NCI-H1092 treated with DMSO at 0.1 percent for 48 hours (cell line): Measurements from ENCODE around the gene ALCAM.

Source experiments
- DNase-seq: peaks from one replicate; lab custom pipeline; 2025; lab: John Stamatoyannopoulos, UW

Gene ALCAM

DNA sequence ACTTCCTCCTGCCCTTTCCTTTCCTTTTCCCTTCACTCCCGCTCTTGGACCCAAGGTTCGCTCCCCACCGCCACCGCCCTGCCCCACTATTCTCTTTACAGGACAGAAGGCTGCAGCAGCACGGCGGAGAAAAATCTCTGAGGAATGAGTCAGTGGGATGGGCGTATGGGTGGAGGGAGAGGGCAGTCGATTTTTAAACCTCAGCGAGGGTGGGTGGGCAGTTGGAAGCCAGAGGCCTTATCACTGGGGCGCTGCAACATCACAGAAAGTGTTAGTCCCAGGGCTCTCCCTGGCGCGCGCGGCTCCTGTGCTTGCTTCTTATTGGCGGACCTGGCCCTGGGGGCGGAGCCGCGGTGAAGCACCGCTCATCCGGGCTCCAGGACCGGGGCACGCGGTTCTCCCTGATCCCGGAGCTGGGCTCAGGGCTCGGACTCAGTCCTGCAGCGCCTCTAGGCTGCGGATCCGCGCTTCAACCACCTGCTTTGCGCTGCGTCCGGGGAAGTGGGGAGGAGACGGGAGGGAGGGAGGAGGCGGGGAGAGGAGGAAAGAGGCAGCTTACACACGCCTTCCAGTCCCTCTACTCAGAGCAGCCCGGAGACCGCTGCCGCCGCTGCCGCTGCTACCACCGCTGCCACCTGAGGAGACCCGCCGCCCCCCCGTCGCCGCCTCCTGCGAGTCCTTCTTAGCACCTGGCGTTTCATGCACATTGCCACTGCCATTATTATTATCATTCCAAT lies at the start of gene ALCAM:
Gene ALCAM, plus strand, starts transcription at position 584 of the 737 bp plus-strand sequence.
- peak; percentile 96 for DNase-seq

GRCh38 chr3:105317841-105318240 lies 48.9 kb upstream of the ALCAM start:
- no peak for DNase-seq

DNA sequence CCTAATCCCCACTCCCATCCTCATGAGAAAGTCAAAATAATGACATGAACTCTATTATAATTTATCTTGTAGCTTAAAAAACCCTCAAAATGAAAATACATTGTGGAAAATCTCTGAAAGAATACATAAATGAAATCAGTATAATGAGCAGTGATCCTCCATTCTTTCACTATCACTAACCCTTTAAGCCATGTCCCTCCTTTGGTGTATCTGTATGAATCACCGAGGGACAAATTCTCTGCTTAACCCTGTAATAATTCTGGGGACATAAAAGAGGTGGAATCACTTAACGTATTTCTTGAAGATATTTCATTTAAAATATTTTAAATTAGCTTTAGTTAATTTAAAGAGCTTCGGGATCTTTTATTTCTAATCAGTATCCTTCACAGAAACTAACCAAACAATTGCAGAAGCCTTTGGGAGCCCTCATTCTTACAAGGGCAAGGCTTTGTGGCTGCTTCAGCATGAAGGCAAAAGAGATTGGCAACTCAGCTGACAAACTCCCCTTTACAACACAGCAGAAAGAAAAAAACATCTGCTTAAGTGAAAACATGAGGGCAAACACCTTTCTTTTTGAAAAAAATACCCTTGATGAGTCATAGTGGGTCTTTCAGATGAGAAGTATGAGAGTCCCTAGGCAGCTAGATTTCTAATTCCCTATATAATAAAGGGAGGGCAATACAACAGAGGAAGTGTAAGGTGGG lies 44.0 kb upstream of the ALCAM start:
- no peak for DNase-seq

DNA sequence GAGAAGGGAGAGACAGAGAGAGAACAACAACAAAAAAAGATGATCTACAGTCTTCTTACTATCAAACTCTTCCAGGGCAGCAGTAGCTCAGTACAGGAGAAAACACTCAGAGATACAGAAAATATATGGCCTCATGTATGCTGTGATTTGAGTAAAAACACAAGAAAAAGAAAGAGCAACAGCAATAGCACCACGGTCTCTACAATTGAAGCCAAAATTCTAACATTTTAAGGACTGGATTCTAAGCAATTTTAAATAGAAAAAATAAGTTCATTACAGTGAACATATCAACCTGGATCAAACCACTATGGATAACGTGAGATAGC lies 43.5 kb upstream of the ALCAM start:
- no peak for DNase-seq

- no peak for DNase-seq
Observed at GRCh38 chr3:105324951-105325350, 41.8 kb upstream of the ALCAM start.

- DNase-seq = no peak
Observed at GRCh38 chr3:105327662-105328337, 38.9 kb upstream of the ALCAM start.

GRCh38 chr3:105328338-105328730 lies 38.4 kb upstream of the ALCAM start:
- no peak for DNase-seq

DNA sequence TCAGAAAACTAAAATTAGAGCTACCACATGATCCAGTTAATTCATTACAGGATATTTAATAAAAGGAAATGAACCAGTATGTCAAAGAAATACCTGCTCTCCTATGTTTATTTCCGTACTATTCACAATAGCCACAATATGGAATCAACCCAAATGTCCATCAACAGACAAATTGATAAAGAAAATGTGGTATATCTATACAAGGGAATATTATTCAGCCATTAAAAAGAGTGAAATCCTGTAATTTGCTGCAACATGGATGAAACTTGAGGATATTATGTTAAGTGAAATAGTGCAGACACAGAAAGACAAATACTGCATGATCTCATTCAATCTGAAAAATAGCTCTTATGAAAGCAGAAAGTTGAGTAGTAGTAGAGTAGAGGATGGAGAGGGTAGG lies 33.7 kb upstream of the ALCAM start:
- no peak for DNase-seq

DNA sequence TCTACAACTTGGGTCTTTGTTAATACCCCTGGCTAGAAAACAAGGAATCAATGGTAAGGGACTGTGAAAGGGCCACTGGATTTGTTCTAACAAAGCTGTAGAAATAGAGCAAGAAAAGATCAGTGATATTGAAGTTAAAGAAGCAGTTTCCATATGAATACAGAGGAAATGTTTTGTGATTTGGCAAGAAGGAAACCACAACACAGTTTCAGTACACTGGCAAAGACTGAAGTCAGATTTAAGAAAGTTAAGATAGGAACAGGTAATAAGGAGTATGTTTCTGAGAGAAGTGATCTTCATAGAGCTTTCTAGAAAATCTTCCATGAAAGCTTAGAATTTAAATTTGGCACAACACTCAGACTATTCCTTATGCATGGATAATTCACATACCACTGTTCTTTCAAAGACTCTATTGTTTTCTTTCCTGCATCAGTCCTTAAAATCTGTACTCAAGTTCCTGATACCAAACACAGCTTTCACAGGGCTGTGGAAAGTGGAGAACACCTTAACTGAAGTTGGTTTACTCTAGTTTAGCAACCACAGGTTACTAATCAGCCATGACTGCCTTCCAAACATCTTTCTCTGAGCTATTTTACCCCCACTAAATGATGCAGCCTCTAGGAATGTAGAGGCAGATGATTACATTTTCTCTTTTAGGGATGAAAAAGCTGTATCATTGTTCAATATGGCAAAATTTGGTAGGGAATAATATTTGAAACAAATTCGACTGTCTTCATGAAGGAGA lies 32.4 kb upstream of the ALCAM start:
- no peak for DNase-seq

DNA sequence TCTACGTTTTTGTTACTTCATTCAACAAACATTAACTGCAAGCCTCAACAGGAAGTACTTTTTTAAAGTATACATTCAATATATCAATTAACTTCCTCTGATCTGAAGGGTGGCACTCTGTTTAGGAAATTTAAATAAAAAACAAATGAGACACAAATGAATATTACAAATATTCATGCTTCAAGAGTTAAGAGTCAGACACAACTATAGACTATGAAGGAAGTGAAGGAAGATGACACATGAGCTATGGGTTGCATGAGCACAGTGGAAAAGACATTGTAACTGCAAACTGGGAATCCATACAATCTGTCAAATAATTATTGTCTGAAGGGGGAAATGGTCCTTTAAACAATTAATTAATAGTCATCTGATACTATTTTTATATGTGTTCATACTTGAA lies 26.8 kb upstream of the ALCAM start:
- no peak for DNase-seq

DNA sequence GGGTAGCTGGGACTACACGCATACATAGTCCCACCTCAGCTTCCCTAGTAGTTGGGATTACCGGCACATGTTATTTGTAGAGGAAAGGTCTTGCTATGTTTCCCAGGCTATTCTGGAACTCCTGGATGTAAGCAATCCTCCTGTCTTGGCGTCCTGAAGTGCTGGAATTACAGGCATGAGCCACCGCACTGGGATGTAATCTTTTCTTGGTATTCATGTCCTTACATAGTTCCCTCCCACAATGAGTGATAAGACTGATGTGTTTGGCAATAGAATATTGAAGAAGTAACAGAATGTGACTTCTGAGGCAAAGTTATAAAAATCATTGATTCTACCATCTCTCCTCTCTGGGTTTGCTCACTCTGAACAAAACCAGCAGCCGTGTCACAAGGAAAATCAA lies 22.7 kb upstream of the ALCAM start:
- no peak for DNase-seq

GRCh38 chr3:105345156-105345555 lies 21.6 kb upstream of the ALCAM start:
- DNase-seq = no peak

DNA sequence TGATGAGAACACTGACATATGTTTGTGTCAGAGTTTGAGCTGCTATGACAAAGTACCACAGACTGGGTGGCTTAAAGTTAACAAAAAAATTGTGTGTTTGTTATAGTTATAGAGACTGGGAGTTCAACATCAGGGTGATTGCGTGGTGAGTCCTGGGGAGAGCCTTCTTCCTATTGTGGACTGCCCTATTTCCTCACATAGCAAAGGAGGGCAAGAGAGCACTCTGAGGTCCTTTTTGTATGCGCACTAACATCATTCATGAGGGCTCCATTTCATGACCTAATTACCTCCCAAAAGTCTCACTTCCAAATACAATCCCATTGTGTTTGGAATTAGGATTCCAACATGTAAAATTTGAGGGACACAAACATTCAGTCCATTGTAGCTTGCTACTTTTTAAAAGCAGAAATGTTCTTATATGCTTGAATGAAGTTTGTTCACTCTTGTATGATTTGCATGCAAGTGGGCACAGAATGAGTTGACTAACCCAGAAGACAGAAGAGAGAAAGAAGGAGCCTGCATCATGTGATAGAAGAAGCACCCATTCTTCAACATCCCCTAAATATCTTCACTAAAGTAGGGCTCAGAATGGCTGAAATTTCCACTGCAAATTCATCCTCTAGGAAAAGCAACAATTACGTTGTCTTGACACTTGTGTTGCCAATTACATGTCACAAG lies 18.9 kb upstream of the ALCAM start:
- no peak for DNase-seq

DNA sequence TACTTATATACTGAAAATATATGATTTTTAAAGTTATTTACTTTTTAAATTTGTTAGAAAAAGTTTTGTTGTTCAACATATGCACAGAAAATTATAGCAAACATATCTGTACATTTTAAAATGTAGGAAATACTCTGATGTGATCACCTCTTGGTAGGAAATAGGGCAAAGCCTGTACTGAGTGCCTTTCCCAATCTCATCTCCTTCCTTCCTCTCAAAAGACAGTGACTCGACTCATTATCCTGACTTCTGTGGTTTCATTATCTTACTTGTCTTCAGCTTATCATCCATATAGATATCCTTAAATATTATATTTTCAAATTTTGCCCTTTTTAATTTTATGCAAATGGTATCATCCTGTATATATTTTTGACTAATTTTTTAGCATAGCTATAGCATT lies 18.4 kb upstream of the ALCAM start:
- DNase-seq = no peak

DNA sequence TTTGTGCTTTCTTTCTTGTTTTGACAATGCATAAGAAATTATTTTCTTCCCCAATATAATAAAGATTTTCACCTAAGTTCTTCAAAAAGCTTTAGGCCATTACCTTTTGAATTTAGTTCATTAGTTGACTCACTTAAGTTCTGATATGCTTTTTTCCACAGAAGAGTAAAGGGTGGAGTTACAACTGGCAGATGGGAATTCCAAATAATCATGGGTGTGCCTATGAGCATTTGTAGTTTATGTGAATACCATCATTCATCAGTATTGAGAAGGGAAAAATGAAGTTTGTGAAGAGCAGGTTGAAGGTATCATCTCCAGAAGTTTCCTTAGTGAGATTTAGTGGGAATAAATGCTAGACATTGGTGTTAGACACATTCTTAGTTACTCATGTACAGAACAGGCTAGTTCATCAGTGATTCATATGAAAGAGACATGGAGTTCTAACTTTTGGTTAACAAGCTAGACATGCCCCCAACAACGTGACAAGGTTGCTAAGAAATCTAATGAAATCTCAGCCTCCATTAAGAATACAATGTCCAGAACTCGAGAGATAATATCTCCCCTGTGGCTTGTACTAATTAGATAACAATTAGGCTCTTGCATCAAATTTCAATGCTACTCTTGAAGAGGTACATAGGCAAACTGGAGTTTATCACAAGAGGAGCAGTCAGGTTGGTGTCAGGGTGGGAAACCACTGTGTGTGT lies 16.9 kb upstream of the ALCAM start:
- no peak for DNase-seq

- no peak for DNase-seq
Observed at GRCh38 chr3:105351821-105352220, 14.9 kb upstream of the ALCAM start.

DNA sequence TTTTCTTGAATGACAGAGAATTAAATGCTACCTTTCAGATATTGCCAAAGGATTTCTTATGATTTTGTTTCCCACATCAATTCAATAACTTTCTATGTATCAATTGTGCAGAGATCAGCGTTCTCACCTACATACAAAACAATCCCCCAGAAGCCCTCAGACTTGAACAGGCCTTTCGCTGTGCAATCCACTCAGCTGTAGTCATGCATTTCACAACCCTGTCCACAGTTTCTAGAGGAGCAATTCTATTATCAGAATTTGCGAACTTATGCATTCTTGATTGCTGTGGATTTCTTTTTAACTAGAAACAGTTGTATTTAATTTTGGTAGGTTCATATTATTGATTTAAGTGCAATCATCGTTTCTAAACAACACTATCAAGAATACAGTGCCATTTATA lies 13.7 kb upstream of the ALCAM start:
- DNase-seq = no peak

DNA sequence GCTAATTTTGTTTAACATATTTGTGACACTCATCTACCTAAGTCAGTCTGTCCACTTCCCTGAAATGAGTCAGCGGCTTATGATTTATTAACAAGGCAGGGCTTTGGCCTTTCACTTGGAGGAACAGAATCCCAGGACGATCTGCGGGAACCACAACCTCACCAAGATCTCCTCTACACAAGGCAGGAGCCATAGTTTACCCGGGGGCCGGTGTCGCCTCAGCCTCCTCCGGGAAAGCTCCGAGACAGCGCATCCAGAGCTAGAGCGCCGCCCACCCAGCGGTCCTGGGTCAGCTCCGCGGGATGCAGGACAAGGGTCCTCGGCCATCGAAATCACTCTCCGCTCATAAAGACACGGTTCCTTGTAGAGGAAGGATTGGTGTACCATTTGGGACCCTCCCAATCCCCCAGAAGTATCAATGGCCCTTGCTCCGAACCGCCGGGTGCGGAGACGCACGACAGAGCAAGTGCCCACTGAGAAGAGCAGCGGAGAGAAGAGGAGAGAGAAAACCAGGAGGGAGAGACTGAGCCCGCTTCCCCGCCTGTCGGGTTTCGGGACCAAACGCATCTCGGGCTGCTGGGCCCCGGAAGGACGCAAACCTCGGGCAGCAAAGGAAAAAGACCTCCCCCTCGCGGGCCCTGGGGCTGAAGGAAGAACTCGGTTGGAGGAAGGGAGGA lies 13.1 kb upstream of the ALCAM start:
- no peak for DNase-seq

- DNase-seq = no peak
Observed at GRCh38 chr3:105354429-105354828, 12.3 kb upstream of the ALCAM start.

DNA sequence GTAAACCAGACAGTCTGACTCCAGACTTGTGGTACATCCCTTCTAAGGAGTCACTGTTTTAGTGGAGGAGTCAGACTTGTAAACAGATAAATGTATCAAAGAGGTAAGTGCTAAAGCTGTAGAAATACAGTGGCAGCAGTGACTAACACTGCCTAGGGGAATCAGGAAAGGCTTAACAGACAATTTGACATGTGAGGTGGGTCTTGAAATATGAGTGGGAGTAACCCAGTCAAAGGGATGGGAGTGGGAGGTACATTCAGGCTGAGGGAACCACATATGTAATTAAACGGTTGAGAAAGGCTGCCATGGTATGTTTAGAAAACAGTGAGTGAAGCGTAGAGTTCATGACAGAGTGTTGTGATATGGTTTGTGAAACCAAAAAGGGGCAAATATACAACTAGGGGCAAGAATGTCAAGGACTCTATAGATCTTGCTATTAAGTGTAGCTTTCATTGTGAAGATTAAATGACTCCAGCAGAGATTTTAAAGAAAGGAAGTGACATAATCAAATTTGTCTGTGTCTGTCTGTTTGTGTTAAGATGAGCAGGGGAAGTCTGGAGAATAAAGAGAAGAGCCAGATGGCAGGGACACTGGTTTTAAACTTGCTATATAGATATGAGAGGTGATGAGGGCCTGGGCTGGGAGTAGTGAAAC lies 11.2 kb upstream of the ALCAM start:
- no peak for DNase-seq
